Cardiac ventricle fibroblast (primary cell): Measurements from ENCODE around the gene SLC18A3. TPM values are rescaled to one million over a fixed set of nuclear protein-coding genes. Genes with fewer than 3 reads are reported as not detected.

Experiments used
- total RNA-seq: library from RNA; depleted of rRNA; stranded (reverse); fragments of >200 nt; gene quantifications from 2 replicates; pipeline ENCODE4 v1.2.3, GENCODE V29; 2015

Gene SLC18A3
- not detected in 2 replicates for total RNA-seq

GRCh38 chr10:49610114-49610457, at the start of gene SLC18A3:
SLC18A3 (plus strand) TSS chr10:49610310; CDS start chr10:49610741, 431 bp downstream.

GRCh38 chr10:49613882-49614241, 3.8 kb downstream of the SLC18A3 start, which contains the start of gene CHAT:
CHAT (plus strand) TSS chr10:49614037; CDS start chr10:49614190, 153 bp downstream.

Other genes starting within 250 kb of the SLC18A3 start
- gene DRGX, start 214.2 kb upstream of the SLC18A3 start, total RNA-seq, result not detected in 2 replicates
- gene ERCC6, start 71.2 kb upstream of the SLC18A3 start, total RNA-seq, result 18.2 and 18.3 TPM in 2 replicates
- not detected in 2 replicates for gene CHAT, start 3.7 kb downstream of the SLC18A3 start, total RNA-seq
- not detected in 2 replicates for gene C10orf53, start 69.3 kb downstream of the SLC18A3 start, total RNA-seq
- gene OGDHL, start 152.0 kb downstream of the SLC18A3 start, total RNA-seq, result 0.25 TPM in 1 of 2 replicates, not detected in the other